Stomach (tissue), 4 donors: Measurements from ENCODE around the gene LACTBL1.

Experiments
- EP300 ChIP-seq: sonication (generic); formaldehyde crosslinking; IDR thresholded peaks from one replicate; pipeline ENCODE4 v1.6.1; 2017; ENCODE audit warnings: antibody characterized with exemption
- POLR2A ChIP-seq, 4 donors: fragments of 450-650 bp; IDR thresholded peaks; one replicate each; pipeline ENCODE4 v1.6.1; 2016; ENCODE audit warnings: antibody characterized with exemption in 4 of 4, control low read depth in 2 of 4, mild to moderate bottlenecking in 1 of 4, moderate library complexity in 1 of 4
- TF ChIP-seq, protein P1 (sequence below), 7 experiments: fragments of 450-650 bp in 4 of 7; fragments of 200-600 bp in 3 of 7; sonication (generic) in 3 of 7; IDR thresholded peaks; one replicate each; pipeline ENCODE4 v1.5.1; 2016 to 2019; ENCODE audit warnings: antibody characterized with exemption in 7 of 7, control low read depth in 2 of 7, mild to moderate bottlenecking in 1 of 7

DNA sequence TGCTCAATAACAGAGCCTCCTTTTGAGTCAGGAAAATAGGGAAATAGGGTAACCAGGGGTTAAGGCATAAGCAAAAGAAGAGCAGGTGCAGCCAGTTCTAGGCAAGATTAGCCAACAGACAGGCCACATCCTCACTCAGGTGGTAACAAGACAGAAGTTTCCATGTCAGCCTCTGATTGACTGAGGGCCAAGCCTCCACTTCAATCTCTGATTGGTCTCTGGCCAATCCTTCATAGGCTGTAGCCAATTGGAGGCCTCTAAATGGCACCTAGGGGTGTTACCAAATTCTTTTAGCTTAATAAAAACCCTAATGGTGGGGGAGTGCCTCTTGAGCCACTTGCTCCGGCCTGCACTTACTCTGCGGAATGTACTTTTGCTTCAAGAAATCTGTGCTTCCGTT lies 37.2 kb downstream of the LACTBL1 start:
- TF ChIP-seq, protein P1, sequence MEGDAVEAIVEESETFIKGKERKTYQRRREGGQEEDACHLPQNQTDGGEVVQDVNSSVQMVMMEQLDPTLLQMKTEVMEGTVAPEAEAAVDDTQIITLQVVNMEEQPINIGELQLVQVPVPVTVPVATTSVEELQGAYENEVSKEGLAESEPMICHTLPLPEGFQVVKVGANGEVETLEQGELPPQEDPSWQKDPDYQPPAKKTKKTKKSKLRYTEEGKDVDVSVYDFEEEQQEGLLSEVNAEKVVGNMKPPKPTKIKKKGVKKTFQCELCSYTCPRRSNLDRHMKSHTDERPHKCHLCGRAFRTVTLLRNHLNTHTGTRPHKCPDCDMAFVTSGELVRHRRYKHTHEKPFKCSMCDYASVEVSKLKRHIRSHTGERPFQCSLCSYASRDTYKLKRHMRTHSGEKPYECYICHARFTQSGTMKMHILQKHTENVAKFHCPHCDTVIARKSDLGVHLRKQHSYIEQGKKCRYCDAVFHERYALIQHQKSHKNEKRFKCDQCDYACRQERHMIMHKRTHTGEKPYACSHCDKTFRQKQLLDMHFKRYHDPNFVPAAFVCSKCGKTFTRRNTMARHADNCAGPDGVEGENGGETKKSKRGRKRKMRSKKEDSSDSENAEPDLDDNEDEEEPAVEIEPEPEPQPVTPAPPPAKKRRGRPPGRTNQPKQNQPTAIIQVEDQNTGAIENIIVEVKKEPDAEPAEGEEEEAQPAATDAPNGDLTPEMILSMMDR (IDR thresholded peaks at IDR 0.05), result no peak
- TF ChIP-seq POLR2A (IDR thresholded peaks at IDR 0.05) (no peak), EP300 (no peak)
